ENCODE measurements around the gene ELFN2.

GRCh38 chr22:37344735-37345449, 82.4 kb downstream of the ELFN2 start:
- TF ChIP-seq CTCF (IDR thresholded peaks at IDR 0.05; ENCODE audit: borderline replicate concordance, extremely low read depth, low read length, poor library complexity, severe bottlenecking) (no peak), EZH2 (IDR thresholded peaks at IDR 0.05; ENCODE audit: borderline replicate concordance, low read depth, low read length, severe bottlenecking) (no peak)
